ENCODE results near the gene PRPF8.

- TF ChIP-seq CTCF (conservative IDR thresholded peaks at IDR 0.05; ENCODE audit: low read depth in 2 of 2) (no peak), EZH2phosphoT487 (IDR thresholded peaks at IDR 0.05; ENCODE audit: unreplicated experiment) (no peak), POLR2AphosphoS5 (IDR thresholded peaks at IDR 0.05; ENCODE audit: low read depth) (no peak), NANOG (IDR thresholded peaks at IDR 0.05; ENCODE audit: borderline replicate concordance) (no peak), EZH2 (IDR thresholded peaks at IDR 0.05; ENCODE audit: low read depth, unreplicated experiment) (no peak), REST (IDR thresholded peaks at IDR 0.05; ENCODE audit: unreplicated experiment) (no peak), JUNB (IDR thresholded peaks at IDR 0.05; ENCODE audit: unreplicated experiment) (no peak), ZNF114 (CRISPR knock-in tag; IDR thresholded peaks at IDR 0.05) (no peak), ETS1 (IDR thresholded peaks at IDR 0.05) (no peak), ZNF331 (CRISPR knock-in tag; IDR thresholded peaks at IDR 0.05; ENCODE audit: low read depth) (no peak), STAT1 (IDR thresholded peaks at IDR 0.05; ENCODE audit: unreplicated experiment) (no peak), ZNF462 (CRISPR knock-in tag; IDR thresholded peaks at IDR 0.05) (no peak)
These were observed 46.5 kb downstream of the PRPF8 start for GRCh38 chr17:1638171-1638590.
